Activated T-cell treated with anti-CD3 and anti-CD28 coated beads for 24 hours (primary cell): ENCODE measurements around the gene TMEM272.

Experiments
- DNase-seq: peaks from one replicate; pipeline ENCODE4 v3.0.0-alpha.2; 2020; ENCODE audit warnings: low read depth

The TMEM272 gene

DNA sequence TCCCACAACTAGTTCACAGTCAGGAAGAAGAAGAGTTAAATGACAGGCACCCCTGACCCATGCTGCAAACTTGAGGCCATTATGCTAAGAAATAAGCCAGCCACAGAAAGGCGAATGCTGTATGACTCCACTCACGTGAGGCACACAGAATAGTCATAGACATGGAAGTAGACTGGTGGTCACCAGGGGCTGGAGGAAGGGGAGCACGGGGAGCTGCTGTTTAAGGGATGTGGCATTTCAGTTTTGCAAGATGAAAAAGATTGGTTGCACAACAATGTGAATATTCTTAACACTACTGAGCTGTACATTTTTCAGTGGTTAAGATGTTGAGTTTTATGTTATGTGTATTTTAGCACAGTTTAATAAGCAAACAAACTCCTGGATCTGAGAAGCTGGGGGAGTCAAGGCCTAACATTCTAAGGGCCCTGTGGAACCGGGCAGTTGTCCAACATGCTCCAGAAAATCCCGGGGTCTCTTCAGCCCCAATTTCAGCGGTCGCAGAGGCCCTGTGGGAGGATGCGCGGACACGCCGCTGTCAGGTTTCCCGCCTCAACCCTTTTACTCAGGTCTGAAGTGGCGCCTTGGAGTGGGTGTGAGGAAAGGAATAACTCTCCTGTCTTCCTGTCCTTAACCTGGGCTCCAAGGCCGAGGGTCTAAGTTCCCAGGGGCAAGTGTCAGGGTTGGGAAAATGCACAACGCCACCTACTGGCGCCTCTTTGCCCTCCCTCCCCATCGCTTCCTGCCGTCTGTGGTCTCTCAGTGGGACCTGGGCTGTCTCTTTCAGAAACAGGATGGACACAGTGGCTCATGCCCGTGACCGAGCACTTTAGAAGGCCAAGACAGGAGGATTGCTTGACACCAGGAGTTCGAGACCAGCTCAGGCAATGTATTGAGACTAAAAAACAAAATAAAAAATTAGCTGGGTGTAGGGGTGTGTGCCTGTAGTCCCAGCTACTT is 4.4 kb upstream of the TMEM272 start:
- no peak for DNase-seq

DNA sequence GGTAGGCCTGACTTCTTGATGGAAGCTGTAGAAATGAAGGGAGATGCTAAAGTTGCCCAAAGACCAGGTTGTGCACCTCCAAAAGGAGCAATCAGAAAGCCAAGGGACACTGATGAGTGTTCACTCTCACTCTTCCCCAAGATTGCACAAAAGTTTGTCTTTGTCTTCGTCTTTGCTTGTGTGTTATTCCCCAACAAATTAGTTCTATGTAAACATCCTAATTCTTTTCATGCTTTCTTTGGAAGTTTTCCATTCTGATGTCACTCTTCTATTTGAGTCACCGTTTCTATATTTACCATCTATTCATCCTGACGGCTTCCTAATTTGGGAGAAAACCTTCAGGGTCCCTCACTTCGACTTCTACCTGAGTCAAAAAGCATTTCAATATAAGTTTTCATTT is 3.7 kb upstream of the TMEM272 start:
- no peak for DNase-seq

DNA sequence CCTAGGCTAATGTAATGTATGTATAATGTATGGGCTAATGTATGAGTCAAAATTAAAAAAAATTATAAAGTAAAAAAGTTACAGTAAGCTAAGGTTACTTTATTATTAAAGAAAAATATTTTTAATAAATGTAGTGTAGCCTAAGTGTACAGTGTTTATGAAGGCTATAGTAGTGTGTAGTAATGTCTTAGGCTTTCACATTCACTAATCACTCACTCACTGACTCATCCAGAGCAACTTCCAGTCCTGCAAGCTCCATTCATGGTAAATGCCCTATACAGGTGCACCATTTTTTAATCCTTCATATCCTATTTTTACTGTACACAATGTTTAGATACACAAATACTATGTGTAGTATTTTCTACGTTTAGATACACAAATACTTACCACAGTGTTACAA is 1.8 kb upstream of the TMEM272 start:
- no peak for DNase-seq

DNA sequence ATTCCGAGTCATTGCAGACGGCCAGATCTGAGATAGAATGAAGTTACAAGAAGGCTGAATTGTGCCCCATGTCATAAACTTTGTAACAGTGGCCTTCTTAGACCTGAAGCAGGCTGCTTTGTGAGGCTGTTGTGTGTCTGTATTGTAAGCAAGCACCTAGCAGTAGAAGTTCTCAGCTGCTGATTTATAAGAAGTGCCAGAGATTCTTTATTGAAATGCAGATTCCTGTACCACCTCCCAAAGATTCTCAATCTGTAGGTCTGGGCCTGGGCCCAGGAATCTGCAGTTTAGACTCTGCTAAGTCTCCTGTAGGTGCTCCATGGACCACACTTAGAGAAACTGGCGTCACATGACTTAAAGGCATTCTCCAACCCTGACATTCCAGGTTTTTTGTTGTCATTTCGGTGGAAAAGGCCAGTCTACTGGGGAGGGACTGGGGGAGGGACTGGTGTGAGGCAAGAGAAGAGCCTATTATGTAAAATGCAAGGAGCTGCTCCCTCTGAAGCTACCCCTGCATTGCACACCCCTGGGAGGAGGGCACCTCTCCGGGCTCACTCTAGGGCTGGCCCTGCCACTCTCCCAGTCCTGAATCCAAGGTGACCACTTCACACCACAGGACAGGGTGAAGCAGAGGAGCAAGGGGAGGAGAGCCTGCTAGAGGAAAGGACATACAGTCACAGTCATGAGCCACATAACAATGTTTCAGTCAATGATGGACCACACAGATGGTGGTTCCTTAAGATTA is 769 bp upstream of the TMEM272 start:
- DNase-seq, result no peak

DNA sequence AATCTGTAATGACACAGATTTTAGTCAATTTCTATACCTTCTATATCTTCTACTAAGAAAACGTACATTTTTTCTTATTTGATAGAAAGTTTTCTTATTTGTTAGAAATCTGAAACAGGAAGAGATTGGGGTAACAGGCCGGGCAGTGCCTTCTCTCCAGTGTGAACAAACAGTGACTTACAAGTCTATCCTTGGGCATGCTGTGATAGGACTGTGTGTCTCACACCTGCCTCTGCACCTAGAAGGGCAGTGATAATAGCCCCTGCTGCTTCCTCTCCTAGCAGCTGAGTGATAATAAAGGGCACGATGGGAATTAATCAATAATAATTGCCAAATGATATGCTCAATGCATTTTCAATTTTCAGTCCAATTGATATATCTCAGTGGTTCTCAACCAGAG is 1.4 kb downstream of the TMEM272 start:
- DNase-seq, result no peak

DNA sequence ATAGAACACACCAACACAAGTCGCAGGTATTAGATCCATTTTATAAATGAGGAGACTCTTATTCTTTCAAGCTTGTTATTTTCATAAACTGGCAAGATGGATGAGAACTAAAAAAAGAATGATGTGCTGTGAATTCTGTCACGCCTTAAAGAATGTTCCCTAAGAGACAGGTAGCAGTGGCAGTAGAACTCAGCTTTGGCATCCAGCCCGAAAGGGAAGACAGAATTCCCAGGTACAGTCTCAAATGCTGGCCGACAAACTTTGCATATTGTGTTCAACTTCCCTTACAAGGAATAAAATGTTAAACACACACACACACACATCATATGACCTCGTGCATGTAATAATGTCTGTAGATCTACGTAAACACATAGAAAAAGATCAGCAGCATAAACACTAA is 3.2 kb downstream of the TMEM272 start:
- no peak for DNase-seq

DNA sequence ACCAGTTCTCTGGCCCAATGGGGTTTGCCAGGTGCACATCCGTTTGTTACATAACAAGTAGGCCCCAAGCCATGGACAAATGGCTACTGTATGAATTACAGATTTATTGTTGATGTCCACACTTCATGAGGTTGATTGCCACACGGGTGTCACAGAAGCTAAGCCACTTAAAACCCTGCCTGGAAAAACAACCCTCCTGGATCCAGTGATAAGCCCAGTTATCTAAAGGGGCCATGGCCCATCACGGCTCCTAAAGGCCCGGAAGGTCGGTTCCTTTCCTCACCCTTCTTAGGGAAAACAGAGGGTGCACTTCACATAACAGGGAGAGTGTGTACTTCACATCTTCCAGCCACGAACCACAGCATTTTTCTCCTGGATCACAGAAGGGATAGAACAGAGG is 4.1 kb downstream of the TMEM272 start:
- no peak for DNase-seq

DNA sequence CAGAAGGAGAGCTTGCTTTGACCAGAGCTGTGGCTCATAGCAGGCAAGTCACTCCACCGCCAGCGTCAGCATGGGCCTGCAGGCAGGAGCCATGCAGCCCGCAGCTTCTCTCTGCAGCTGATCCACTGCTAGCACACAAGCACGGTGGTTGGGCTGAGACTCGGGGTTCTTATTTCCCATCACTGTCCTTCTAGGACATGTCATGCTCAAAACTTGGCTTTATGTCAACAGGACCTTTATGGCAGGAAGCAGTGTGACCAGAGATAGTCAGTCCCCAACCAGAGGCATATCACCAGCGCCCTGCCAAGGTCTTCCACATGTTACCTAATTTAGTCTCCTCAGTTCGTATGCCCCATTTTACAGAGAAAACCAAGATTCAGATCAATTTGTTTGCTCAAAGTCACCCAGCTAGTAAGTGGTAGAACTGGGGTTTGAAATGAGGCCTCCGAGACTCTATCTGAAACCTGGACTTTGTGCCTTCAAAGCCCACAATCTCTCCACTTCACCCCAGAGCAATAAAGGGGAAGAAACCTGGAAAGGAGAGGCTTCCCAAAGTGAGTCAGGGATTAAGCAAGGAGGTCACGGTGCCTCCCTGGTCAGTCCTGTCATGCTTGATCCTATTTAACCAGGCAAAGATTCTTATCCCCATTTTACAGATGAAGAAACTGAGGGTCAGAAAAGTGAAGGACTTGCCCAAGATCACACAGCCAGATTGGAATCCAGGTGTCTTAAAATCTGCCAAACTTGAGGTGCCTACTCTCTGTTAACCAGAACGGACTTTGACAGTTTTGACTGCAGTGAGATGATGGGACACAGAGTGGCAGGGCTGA is 5.1 kb downstream of the TMEM272 start:
- DNase-seq, result no peak

DNA sequence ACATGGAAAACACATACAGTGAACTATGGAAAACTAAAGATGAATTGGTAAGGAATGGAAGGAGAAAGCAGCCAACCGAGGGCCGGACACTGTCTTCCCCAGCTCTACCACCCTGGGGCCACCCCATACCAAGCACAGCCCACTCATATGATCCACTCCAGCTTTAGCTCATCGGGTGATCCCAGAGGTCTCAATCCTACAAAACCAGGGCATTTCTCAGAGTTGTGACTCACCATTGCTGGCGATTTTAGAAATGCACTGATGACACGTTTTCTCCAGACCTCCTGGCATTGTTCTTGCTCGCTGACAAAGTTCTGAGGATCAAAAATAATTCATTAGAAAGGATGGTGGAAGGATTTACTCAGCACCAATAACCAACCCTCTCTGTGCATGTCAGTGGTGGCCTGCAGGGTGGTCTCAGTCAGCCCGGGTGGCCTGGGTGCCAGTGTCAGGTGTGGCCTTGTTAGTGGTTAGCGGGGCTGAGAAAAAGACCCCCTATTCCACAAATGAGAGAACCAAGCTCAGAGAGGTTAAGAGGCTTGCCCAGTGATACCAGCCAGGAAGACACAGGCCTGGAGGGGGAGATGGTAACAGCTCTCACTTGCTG is 6.6 kb downstream of the TMEM272 start:
- DNase-seq, result no peak

DNA sequence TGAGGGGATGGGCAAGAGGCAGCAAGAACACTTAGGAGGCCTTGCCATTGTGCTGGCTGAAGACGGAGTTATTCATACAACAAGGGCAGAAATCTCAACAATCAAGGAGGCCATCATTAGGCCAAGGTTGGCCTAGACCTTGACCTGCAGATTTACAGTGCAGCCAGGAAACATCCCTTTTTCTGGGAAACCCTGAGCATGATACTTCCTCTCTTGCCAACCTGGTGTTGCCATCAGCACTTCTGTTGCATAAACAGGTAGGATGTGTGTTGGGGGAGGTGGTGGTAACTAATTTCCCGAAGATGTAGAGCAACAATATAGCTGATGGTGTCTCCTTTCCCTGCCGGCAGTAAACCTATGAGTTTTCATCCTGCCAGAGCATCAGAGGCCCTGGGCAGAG is 8.0 kb downstream of the TMEM272 start:
- no peak for DNase-seq

DNA sequence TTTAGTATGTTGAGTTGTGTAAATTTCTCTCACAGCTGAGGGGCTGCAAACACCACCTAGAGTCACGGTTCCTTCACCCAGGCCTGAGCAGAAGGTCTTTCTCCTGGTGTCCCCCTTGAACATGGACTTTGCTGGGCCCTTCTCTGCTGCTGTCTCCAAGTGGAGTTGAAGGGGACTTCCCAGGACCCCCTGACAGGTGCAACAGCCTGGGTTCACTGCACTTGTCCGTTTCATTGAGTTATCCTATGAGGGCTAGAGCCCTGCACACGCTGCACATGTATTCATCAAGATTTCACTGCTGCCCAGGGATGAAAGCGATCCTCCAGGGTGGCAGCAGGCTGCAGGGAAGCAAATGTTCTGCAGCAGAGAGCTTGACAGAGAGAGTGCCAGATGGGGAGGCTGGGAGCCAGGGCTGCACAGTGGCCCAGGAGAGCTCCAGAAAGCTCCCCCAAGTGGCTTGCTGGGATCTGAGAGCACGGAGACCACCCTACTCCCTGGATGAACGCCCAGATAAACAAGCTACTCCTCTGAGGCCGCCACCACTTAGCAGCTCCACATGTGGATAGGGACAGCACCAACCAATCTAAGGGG is 10.3 kb downstream of the TMEM272 start:
- DNase-seq, result no peak

DNA sequence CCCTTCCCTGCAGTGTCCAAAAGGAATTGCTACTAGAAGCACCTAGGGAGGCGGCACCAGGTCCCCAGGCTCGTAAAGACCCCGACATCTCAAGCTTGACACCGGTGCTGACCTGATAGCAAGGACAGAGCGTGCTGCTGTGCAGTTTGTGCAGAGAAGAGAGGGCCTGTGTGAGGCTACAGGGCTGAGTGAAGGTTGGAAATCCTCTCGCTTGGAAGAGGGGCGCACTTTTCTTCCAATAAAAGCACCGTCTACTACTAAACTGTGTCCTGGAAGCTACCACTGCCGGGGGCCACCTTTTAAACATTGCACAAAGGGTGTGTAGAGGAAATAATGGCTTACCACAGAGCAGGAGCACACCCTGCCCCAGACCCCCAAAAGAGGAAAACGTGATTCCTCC is 11.0 kb downstream of the TMEM272 start:
- no peak for DNase-seq

DNA sequence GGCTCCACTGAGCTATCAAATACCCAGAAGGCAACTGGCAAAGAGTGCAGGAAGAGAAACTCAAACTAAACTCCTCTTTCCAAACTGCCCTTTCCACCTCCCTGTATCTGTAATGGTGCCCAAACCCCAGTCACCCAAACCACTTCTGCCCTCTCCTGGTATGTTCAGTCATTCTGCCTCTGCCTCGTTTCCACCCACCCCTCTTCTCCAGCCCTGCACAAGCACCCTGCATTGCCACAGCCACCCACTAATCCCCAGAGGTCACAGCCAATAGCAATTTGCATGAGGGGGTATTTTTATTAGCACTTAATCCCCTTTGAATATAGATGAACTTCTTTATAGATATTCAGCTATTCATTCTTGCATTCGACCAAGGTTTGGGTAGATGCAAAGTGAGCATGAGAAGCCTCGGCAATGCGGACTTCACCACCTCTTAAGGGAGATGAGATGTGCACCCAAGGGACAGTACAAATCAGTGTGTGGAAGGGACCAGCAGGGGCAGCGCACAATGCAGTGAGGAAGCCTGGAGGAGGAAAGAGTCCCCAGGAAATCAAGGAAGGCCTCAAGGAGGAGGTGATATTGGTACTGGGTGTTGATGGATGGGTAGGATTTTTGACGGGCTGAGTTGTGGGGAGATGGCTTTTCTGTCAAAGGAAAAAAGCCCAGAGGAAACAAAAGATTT is 12.4 kb downstream of the TMEM272 start:
- DNase-seq, result no peak

DNA sequence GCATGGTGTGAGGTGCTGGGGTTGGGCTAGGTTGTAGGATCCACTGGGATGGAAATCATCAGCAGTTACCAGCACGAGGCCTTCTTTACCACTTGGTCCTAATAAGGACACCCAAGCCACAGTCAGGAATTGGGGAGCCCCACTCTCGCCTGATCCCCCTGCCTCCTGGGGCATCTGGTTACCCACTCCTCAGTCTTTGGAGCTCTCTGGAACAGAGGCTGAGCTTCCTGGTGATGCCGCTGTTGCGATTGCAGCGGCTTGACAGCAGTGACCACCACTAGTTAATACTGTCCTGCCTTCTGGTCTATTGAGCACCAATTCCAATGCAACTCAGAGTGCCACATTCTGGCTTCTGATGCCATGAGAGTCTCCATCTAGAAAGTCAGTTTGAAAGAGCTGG is 13.5 kb downstream of the TMEM272 start:
- DNase-seq, result no peak

DNA sequence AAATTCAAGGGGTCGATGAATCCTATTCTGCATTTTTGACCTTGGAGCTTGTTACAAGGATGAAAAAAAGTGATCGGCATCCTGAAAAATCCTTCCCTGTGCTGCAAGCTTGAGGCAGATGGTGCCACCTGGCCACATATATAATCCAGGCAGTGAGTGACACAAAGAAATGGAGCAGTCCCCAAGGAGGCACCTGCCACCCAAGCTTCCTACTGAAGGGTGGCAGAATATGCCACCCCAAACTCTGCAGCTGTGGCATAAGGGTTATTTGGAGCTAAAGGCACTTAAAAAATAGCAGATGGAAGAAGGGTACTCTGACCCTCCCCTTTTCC is 15.4 kb downstream of the TMEM272 start:
- DNase-seq, result no peak

DNA sequence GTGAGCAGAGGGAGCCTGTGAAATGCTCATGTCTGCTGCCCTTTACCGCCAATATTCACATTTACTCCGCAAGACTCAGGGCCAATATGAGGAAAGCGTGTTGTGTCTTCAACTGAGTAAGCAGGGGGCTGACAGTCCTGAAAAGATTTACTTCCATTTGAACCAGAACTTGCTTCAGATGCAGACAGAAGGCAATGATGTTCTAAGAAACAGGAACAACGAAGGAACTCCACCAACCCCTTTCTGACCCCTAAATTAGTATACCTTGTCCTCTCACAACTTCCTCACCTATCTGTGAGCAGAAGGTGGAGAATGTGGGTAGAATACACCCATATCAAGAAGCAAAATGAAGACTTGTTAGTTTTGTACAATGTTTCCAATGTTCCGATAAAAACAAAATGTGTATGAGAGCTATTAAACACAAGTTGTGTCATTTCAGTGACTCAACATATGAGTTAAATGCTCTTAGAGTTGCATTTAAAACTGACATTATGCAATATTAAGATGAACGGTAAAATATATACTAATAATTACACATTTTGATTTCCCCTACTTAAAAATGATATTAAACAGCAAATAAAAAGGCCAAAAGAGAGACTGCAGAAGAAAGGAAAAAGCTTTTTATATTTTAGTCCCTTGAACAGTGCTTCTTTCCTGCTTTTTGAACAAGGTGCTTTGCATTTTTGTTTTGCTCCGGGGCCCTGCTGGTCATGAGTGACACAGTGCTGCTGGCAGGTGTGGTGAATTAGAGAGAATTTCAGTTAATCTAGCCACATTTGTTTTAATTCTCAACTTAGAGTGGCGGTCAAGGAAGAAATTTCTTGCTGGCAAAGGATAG is 16.0 kb downstream of the TMEM272 start:
- DNase-seq, result no peak

DNA sequence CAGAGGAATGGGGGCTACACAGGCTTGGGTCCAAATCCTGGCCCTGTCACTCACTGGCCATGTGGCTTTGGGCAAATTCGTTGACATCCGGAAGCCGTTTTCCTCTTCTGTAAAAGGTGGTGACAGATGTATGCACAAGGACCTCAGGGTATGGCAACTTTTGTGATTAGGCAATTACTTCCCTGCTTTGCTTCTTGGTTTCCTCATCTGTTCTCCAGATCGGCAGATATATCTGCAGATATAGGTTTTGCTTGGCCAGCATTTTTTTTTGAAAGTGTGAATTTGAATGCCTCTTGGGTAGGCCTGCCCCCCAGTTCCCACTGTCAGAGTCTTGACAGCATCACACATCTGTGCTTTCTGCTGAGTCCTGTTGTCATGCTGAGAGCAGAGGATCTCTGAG is 17.7 kb downstream of the TMEM272 start:
- DNase-seq, result no peak

DNA sequence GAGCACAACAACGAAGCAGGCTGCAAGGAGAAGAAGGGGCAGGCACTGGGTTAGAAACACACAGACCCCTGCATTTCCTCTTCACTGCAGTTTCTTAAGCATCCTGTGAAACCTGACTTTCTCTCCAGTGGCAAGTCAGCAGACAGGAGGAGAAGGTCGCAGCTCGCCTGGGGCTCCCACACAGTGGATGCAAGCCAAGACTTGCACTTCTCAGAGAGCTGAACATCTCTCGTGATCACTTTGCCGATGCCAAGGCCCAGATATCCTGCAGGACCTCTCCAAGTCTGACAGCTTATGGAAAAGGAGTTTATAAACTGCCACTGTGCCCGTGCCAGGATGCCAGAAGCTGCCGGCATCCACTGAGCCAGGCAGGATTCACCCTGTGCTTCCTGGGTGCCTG is 18.4 kb downstream of the TMEM272 start:
- DNase-seq, result no peak

DNA sequence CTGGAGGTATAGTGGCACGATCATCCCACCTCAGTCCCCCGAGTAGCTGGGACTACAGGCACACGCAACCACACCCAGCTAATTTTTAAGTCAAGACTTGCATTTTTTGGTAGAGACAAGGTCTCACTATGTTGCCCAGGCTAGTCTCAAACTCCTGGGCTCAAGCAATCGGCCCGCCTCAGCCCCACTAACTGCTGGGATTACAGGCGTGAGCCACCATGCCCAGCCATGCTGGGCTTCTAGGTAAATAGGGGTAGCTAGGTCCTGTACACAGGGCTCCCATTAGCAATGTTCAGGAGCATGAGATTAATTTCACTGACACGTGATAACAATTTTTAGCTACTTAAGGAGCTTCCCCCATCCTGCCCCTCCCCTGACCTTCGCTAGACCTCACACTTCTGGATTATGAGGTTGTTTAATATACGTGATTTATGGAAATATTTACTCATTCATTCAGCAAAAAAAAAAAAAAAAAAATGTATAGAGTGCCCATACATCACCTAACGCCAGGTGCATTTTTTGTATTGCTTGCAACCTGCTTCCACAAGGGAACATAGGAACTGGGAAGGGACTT is 19.2 kb downstream of the TMEM272 start:
- DNase-seq, result no peak

DNA sequence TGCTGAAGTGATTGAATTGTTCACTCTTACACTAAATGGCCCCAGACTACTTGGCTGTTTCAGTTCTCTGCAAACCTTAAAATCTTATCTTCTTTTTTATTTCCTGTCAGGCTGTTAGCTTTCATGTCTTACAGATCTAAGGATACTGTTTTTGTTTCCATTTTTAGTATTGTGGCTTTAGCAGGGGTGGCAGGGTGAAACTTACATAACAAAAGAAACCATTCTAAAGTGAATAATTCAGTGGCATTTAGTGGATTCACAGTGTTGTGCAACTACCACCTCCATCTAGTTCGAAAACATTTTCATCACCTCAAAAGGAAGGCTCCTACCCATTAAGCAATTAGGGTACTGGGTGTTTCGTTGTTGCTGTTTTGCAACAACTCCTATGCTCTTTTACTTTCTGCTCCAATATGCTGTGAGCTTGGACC is 19.8 kb downstream of the TMEM272 start:
- DNase-seq, result no peak
